HG03097 (cell line): ENCODE results near the gene TUBB1.

Source experiments
- ATAC-seq: cut with Tn5 transposase; IDR thresholded peaks from one replicate; pipeline ENCODE4 v1.9.1; 2021; ENCODE audit not compliant: unreplicated experiment, low FRiP score

Gene TUBB1

DNA sequence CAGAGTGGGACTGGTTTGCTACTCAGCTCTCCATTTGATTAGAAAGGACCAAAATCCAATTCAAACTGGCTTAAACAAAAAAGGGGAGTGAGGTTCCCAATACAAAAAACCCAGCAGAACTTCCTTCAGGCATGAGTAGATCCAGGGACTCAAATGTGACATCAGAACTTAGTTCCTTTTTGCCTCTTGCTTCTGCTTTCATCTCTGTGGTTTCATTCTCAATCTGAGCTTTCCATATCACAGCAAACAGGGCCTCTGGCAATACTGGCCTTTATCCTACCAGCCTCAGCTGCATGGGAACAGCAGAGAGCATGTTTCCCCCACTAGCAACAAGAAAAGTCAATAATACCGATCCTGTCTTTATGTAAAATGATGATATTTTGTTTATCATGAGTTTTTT is 52.0 kb downstream of the TUBB1 start:
- ATAC-seq: no peak

DNA sequence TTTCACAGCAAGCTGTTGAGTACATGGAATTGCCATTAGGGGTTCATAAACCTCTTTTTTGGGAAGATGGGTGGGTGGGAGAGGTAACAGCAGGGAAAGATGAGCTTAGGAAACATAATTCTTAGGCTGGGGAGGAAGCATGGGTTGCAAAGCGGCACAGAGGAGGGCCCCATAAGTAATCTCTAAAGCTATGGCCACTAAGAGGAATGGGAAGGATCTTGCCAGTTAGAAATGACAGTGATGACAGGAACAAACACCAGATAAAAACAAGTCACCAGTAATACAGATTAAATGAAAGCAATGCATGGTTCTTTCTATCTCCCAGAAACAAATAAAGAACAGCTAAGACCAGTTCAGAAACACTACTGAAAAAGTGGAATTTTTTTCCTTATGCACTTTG is 54.4 kb downstream of the TUBB1 start:
- ATAC-seq: no peak

- ATAC-seq: no peak
These were observed 55.2 kb downstream of the TUBB1 start for GRCh38 chr20:59074456-59074855.

- no peak for ATAC-seq
These were observed 56.8 kb downstream of the TUBB1 start for GRCh38 chr20:59075934-59076508.
